HEK293 (cell line): Measurements from ENCODE around the gene IFT122.

Source experiments
- CTCF ChIA-PET: fragments of 350-600 bp; formaldehyde crosslinking; extraction: SDS; loops from one replicate; lab custom pipeline; 2021; ENCODE audit warnings: antibody characterized with exemption; lab: Yijun Ruan, JAX
- POLR2A ChIA-PET: fragments of 300-600 bp; formaldehyde crosslinking; extraction: SDS; loops from one replicate; lab custom pipeline; 2020; ENCODE audit warnings: antibody characterized with exemption, inconsistent platforms; lab: Yijun Ruan, JAX
- H3K27ac ChIP-seq: fragments of 200-500 bp; sonication (Bioruptor generic); 2 replicates; pipeline ENCODE4 v1.5.1; 2014; ENCODE audit warnings: low read depth, low read length, control low read depth, inconsistent platforms; ENCODE audit errors: extremely low read depth
- H3K36me3 ChIP-seq, 2 experiments: fragments of 200-500 bp in 1 of 2; sonication (Bioruptor generic) in 1 of 2; 1 replicate in 1 of 2; 2 replicates in 1 of 2; pipeline ENCODE4 v1.5.1; 2014 to 2017; ENCODE audit warnings: inconsistent platforms in 2 of 2, low read length in 2 of 2; ENCODE audit not compliant: control insufficient read depth in 2 of 2, insufficient read depth in 1 of 2
- H3K4me1 ChIP-seq: fragments of 200-500 bp; sonication (Bioruptor generic); 2 replicates; pipeline ENCODE4 v1.5.1; 2014; ENCODE audit warnings: mild to moderate bottlenecking, low read length, inconsistent platforms; ENCODE audit not compliant: control insufficient read depth, insufficient read depth
- H3K4me3 ChIP-seq: 2 replicates; pipeline ENCODE4 v1.5.1; 2011; ENCODE audit warnings: low read depth, mild to moderate bottlenecking, control low read depth, low read length, moderate library complexity
- H3K9me3 ChIP-seq: fragments of 200-500 bp; sonication (Bioruptor generic); 2 replicates; pipeline ENCODE4 v1.5.1; 2014; ENCODE audit warnings: low read depth, low read length, inconsistent platforms; ENCODE audit not compliant: control insufficient read depth, insufficient read depth
- FEZF1 ChIP-seq: fragments of 450-650 bp; formaldehyde crosslinking; IDR thresholded peaks from 2 replicates; pipeline ENCODE4 v1.5.1; 2016; ENCODE audit warnings: missing biosample characterization, missing genetic modification characterization
- ZBTB20 ChIP-seq: fragments of 450-650 bp; formaldehyde crosslinking; IDR thresholded peaks from 2 replicates; pipeline ENCODE4 v1.5.1; 2016; ENCODE audit warnings: missing biosample characterization, missing genetic modification characterization
- ZFP69B ChIP-seq: fragments of 450-650 bp; formaldehyde crosslinking; IDR thresholded peaks from 2 replicates; pipeline ENCODE4 v1.5.1; 2016; ENCODE audit warnings: missing biosample characterization, missing genetic modification characterization
- ZIC2 ChIP-seq: fragments of 450-650 bp; formaldehyde crosslinking; IDR thresholded peaks from 2 replicates; pipeline ENCODE4 v1.5.1; 2016; ENCODE audit warnings: missing biosample characterization, missing genetic modification characterization
- ZNF112 ChIP-seq: fragments of 450-650 bp; formaldehyde crosslinking; IDR thresholded peaks from 2 replicates; pipeline ENCODE4 v1.5.0; 2017; ENCODE audit warnings: missing biosample characterization, missing genetic modification characterization
- ZNF114 ChIP-seq: fragments of 450-650 bp; formaldehyde crosslinking; IDR thresholded peaks from 2 replicates; pipeline ENCODE4 v1.5.0; 2017; ENCODE audit warnings: missing biosample characterization, missing genetic modification characterization
- ZNF16 ChIP-seq: fragments of 450-650 bp; formaldehyde crosslinking; IDR thresholded peaks from 2 replicates; pipeline ENCODE4 v1.5.1; 2016; ENCODE audit warnings: low read depth, missing biosample characterization, missing genetic modification characterization
- ZNF274 ChIP-seq, 2 experiments: fragments of 200-500 bp in 1 of 2; fragments of 450-650 bp in 1 of 2; sonication (Bioruptor generic) in 1 of 2; formaldehyde crosslinking in 1 of 2; IDR thresholded peaks; 2 replicates each; pipeline versions ENCODE4 v1.5.1 to v1.6.1; 2014 to 2016; ENCODE audit warnings: borderline replicate concordance in 1 of 2, inconsistent platforms in 1 of 2, low read length in 1 of 2, missing biosample characterization in 1 of 2, missing genetic modification characterization in 1 of 2
- ZNF335 ChIP-seq: fragments of 450-650 bp; formaldehyde crosslinking; conservative IDR thresholded peaks from 2 replicates; pipeline ENCODE4 v1.5.1; 2016; ENCODE audit warnings: missing biosample characterization, missing genetic modification characterization
- ZNF366 ChIP-seq: fragments of 450-650 bp; formaldehyde crosslinking; conservative IDR thresholded peaks from 2 replicates; pipeline ENCODE4 v1.5.1; 2016; ENCODE audit warnings: missing biosample characterization, missing genetic modification characterization
- ZNF416 ChIP-seq: fragments of 450-650 bp; formaldehyde crosslinking; IDR thresholded peaks from 2 replicates; pipeline ENCODE4 v1.5.1; 2016; ENCODE audit warnings: missing biosample characterization, missing genetic modification characterization
- ZNF423 ChIP-seq: fragments of 450-650 bp; formaldehyde crosslinking; IDR thresholded peaks from 2 replicates; pipeline ENCODE4 v1.5.1; 2016; ENCODE audit warnings: missing biosample characterization, missing genetic modification characterization
- ZNF426 ChIP-seq: fragments of 450-650 bp; formaldehyde crosslinking; IDR thresholded peaks from 2 replicates; pipeline ENCODE4 v1.5.1; 2017; ENCODE audit warnings: missing biosample characterization, missing genetic modification characterization, mild to moderate bottlenecking, inconsistent platforms, moderate library complexity
- ZNF473 ChIP-seq: fragments of 450-650 bp; formaldehyde crosslinking; IDR thresholded peaks from 2 replicates; pipeline ENCODE4 v1.5.1; 2017; ENCODE audit warnings: missing biosample characterization, missing genetic modification characterization
- ZNF521 ChIP-seq: fragments of 450-650 bp; formaldehyde crosslinking; IDR thresholded peaks from 2 replicates; pipeline ENCODE4 v1.5.1; 2017; ENCODE audit warnings: missing biosample characterization, mild to moderate bottlenecking, missing genetic modification characterization
- ZNF548 ChIP-seq: fragments of 450-650 bp; formaldehyde crosslinking; IDR thresholded peaks from 2 replicates; pipeline ENCODE4 v1.5.1; 2016; ENCODE audit warnings: missing biosample characterization, missing genetic modification characterization
- ZNF558 ChIP-seq: fragments of 450-650 bp; formaldehyde crosslinking; IDR thresholded peaks from 2 replicates; pipeline ENCODE4 v1.5.1; 2016; ENCODE audit warnings: missing biosample characterization, missing genetic modification characterization
- ZNF561 ChIP-seq: fragments of 450-650 bp; IDR thresholded peaks from 2 replicates; pipeline ENCODE4 v1.5.1; 2018; ENCODE audit warnings: missing biosample characterization, missing genetic modification characterization, borderline replicate concordance
- ZNF571 ChIP-seq: fragments of 450-650 bp; formaldehyde crosslinking; IDR thresholded peaks from 2 replicates; pipeline ENCODE4 v1.5.0; 2017; ENCODE audit warnings: missing biosample characterization, missing genetic modification characterization
- ZNF701 ChIP-seq: fragments of 450-650 bp; formaldehyde crosslinking; IDR thresholded peaks from 2 replicates; pipeline ENCODE4 v1.5.1; 2016; ENCODE audit warnings: missing biosample characterization, missing genetic modification characterization
- ZNF707 ChIP-seq: fragments of 450-650 bp; formaldehyde crosslinking; IDR thresholded peaks from 2 replicates; pipeline ENCODE4 v1.5.1; 2016; ENCODE audit warnings: missing biosample characterization, missing genetic modification characterization
- ZNF785 ChIP-seq: fragments of 450-650 bp; formaldehyde crosslinking; IDR thresholded peaks from 2 replicates; pipeline ENCODE4 v1.5.1; 2016; ENCODE audit warnings: missing biosample characterization, missing genetic modification characterization
- ZSCAN23 ChIP-seq: fragments of 450-650 bp; formaldehyde crosslinking; IDR thresholded peaks from 2 replicates; pipeline ENCODE4 v1.5.1; 2016; ENCODE audit warnings: missing biosample characterization, missing genetic modification characterization
- TF ChIP-seq, protein P1 (sequence below): fragments of 450-650 bp; formaldehyde crosslinking; IDR thresholded peaks from 2 replicates; pipeline ENCODE4 v1.5.1; 2016; ENCODE audit warnings: missing biosample characterization, missing genetic modification characterization
- TF ChIP-seq, protein P2 (sequence below): fragments of 450-650 bp; formaldehyde crosslinking; IDR thresholded peaks from 2 replicates; pipeline ENCODE4 v1.5.1; 2016; ENCODE audit warnings: missing biosample characterization, missing genetic modification characterization
- TF ChIP-seq, protein P3 (sequence below): fragments of 450-650 bp; formaldehyde crosslinking; IDR thresholded peaks from 2 replicates; pipeline ENCODE4 v1.5.1; 2016; ENCODE audit warnings: missing biosample characterization, missing genetic modification characterization
- TF ChIP-seq, protein P4 (sequence below): fragments of 450-650 bp; formaldehyde crosslinking; IDR thresholded peaks from 2 replicates; pipeline ENCODE4 v1.5.1; 2016; ENCODE audit warnings: missing biosample characterization, missing genetic modification characterization

The IFT122 gene

DNA sequence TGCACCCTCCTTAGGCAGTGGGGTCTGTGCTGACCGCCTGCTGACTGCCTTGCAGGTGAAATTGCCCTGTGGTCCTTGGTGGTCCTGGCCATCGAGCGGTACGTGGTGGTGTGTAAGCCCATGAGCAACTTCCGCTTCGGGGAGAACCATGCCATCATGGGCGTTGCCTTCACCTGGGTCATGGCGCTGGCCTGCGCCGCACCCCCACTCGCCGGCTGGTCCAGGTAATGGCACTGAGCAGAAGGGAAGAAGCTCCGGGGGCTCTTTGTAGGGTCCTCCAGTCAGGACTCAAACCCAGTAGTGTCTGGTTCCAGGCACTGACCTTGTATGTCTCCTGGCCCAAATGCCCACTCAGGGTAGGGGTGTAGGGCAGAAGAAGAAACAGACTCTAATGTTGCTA lies 90.8 kb downstream of the IFT122 start:
- TF ChIP-seq ZNF785 (tag by site-specific recombination) (no peak), ZBTB20 (tag by site-specific recombination) (no peak), ZSCAN23 (tag by site-specific recombination) (no peak), ZNF114 (no peak), FEZF1 (tag by site-specific recombination) (no peak), ZNF701 (tag by site-specific recombination) (no peak), ZNF112 (tag by site-specific recombination) (no peak), ZNF426 (tag by site-specific recombination) (no peak), ZNF561 (tag by site-specific recombination) (no peak), ZNF571 (no peak), ZFP69B (tag by site-specific recombination) (no peak), ZNF274 (IDR thresholded peaks at IDR 0.05; ENCODE audit: low read length) (no peak), ZNF274 (tag by site-specific recombination; IDR thresholded peaks at IDR 0.05; ENCODE audit: borderline replicate concordance) (no peak), ZNF521 (tag by site-specific recombination) (no peak), ZNF16 (no peak), ZNF335 (tag by site-specific recombination) (no peak), ZNF423 (tag by site-specific recombination) (no peak), ZNF548 (no peak)
- TF ChIP-seq, protein P1, sequence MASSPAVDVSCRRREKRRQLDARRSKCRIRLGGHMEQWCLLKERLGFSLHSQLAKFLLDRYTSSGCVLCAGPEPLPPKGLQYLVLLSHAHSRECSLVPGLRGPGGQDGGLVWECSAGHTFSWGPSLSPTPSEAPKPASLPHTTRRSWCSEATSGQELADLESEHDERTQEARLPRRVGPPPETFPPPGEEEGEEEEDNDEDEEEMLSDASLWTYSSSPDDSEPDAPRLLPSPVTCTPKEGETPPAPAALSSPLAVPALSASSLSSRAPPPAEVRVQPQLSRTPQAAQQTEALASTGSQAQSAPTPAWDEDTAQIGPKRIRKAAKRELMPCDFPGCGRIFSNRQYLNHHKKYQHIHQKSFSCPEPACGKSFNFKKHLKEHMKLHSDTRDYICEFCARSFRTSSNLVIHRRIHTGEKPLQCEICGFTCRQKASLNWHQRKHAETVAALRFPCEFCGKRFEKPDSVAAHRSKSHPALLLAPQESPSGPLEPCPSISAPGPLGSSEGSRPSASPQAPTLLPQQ (tag by site-specific recombination), result no peak
- TF ChIP-seq, protein P2, sequence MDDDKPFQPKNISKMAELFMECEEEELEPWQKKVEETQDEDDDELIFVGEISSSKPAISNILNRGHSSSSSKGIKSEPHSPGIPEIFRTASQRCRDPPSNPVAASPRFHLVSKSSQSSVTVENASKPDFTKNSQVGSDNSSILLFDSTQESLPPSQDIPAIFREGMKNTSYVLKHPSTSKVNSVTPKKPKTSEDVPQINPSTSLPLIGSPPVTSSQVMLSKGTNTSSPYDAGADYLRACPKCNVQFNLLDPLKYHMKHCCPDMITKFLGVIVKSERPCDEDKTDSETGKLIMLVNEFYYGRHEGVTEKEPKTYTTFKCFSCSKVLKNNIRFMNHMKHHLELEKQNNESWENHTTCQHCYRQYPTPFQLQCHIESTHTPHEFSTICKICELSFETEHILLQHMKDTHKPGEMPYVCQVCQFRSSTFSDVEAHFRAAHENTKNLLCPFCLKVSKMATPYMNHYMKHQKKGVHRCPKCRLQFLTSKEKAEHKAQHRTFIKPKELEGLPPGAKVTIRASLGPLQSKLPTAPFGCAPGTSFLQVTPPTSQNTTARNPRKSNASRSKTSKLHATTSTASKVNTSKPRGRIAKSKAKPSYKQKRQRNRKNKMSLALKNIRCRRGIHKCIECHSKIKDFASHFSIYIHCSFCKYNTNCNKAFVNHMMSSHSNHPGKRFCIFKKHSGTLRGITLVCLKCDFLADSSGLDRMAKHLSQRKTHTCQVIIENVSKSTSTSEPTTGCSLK (tag by site-specific recombination), result no peak
- TF ChIP-seq, protein P3, sequence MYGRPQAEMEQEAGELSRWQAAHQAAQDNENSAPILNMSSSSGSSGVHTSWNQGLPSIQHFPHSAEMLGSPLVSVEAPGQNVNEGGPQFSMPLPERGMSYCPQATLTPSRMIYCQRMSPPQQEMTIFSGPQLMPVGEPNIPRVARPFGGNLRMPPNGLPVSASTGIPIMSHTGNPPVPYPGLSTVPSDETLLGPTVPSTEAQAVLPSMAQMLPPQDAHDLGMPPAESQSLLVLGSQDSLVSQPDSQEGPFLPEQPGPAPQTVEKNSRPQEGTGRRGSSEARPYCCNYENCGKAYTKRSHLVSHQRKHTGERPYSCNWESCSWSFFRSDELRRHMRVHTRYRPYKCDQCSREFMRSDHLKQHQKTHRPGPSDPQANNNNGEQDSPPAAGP, result no peak
- TF ChIP-seq, all 188 proteins: peak for 0
- H3K4me1 ChIP-seq, result no peaks in the 10 kb centered on the region
- no peaks in the 10 kb centered on the region for H3K9me3 ChIP-seq
- ChIA-PET POLR2A (no interaction called here), CTCF (interaction anchor here (0.6 kb wide), 1 partner anchor 281 kb away, joined by 3 read pairs; no protein-coding TSS in a partner anchor)
- no peak overlapping the region for H3K27ac ChIP-seq
- H3K4me3 ChIP-seq, result no peak overlapping the region
- no peaks in the 10 kb centered on the region for H3K36me3 ChIP-seq

DNA sequence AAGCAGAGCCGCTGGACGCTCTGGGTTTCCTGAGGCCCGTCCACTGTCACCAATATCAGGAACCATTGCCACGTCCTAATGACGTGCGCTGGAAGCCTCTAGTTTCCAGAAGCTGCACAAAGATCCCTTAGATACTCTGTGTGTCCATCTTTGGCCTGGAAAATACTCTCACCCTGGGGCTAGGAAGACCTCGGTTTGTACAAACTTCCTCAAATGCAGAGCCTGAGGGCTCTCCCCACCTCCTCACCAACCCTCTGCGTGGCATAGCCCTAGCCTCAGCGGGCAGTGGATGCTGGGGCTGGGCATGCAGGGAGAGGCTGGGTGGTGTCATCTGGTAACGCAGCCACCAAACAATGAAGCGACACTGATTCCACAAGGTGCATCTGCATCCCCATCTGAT lies 91.7 kb downstream of the IFT122 start:
- H3K4me1 ChIP-seq, result no peaks in the 10 kb centered on the region
- H3K27ac ChIP-seq, result no peak overlapping the region
- ChIA-PET CTCF (no interaction called here), POLR2A (no interaction called here)
- H3K4me3 ChIP-seq, result no peak overlapping the region
- no peaks in the 10 kb centered on the region for H3K36me3 ChIP-seq
- H3K9me3 ChIP-seq, result no peaks in the 10 kb centered on the region
- no peak for TF ChIP-seq ZBTB20 (tag by site-specific recombination)
- TF ChIP-seq ZIC2, result no peak
- TF ChIP-seq ZNF571, result no peak
- TF ChIP-seq, protein P4, sequence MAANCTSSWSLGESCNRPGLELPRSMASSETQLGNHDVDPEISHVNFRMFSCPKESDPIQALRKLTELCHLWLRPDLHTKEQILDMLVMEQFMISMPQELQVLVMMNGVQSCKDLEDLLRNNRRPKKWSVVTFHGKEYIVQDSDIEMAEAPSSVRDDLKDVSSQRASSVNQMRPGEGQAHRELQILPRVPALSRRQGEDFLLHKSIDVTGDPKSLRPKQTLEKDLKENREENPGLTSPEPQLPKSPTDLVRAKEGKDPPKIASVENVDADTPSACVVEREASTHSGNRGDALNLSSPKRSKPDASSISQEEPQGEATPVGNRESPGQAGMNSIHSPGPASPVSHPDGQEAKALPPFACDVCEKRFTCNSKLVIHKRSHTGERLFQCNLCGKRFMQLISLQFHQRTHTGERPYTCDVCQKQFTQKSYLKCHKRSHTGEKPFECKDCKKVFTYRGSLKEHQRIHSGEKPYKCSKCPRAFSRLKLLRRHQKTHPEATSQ, result no peak
- no peak for TF ChIP-seq ZNF558
- no peak for TF ChIP-seq ZNF335 (tag by site-specific recombination)
- no peak for TF ChIP-seq ZNF473 (tag by site-specific recombination)
- TF ChIP-seq ZNF416, result no peak
- TF ChIP-seq ZNF366 (tag by site-specific recombination), result no peak
- no peak for TF ChIP-seq ZNF707 (tag by site-specific recombination)
